ENCODE data around the gene ZNF282.
"Not testable (repeated sequence)": the region's sequence is repeated elsewhere in the genome, so short reads cannot be mapped to it uniquely, and the experiment has no call there.

Gene ZNF282

GRCh38 chr7:149225656-149226055, 30.3 kb downstream of the ZNF282 start:
- DNase-seq = no peak

- not testable (repeated sequence) for DNase-seq
Measured at GRCh38 chr7:149226366-149226765, 31.0 kb downstream of the ZNF282 start.

GRCh38 chr7:149226840-149227494, 31.6 kb downstream of the ZNF282 start:
- DNase-seq = no peak

GRCh38 chr7:149228831-149229471, 33.6 kb downstream of the ZNF282 start:
- DNase-seq = no peak

GRCh38 chr7:149229526-149229925, 34.2 kb downstream of the ZNF282 start:
- no peak for DNase-seq

GRCh38 chr7:149232362-149232761, 37.0 kb downstream of the ZNF282 start:
- no peak for DNase-seq

GRCh38 chr7:149233655-149234204, 38.4 kb downstream of the ZNF282 start:
- not testable (repeated sequence) for DNase-seq

GRCh38 chr7:149237502-149237901, 42.2 kb downstream of the ZNF282 start:
- DNase-seq = no peak

- no peak for DNase-seq
Measured at GRCh38 chr7:149238051-149238450, 42.7 kb downstream of the ZNF282 start.

- peak; percentile 56 for DNase-seq
Measured at GRCh38 chr7:149239345-149240143, 44.2 kb downstream of the ZNF282 start, which contains the start of gene ZNF212. ZNF212 (plus strand) TSS chr7:149239651; CDS start chr7:149239779, 128 bp downstream.

- DNase-seq = no peak
Measured at GRCh38 chr7:149240637-149241036, 45.3 kb downstream of the ZNF282 start.

- no peak for DNase-seq
Measured at GRCh38 chr7:149241696-149242095, 46.4 kb downstream of the ZNF282 start.

- no peak for DNase-seq
Measured at GRCh38 chr7:149245244-149245643, 49.9 kb downstream of the ZNF282 start.

- DNase-seq = no peak
Measured at GRCh38 chr7:149245744-149246143, 50.4 kb downstream of the ZNF282 start.

GRCh38 chr7:149248777-149249176, 53.4 kb downstream of the ZNF282 start:
- DNase-seq = no peak

- not testable (repeated sequence) for DNase-seq
Measured at GRCh38 chr7:149250151-149250550, 54.8 kb downstream of the ZNF282 start.

GRCh38 chr7:149251518-149251917, 56.2 kb downstream of the ZNF282 start:
- DNase-seq = not testable (repeated sequence)

GRCh38 chr7:149252378-149252777, 57.0 kb downstream of the ZNF282 start:
- DNase-seq = no peak

- DNase-seq = no peak
Measured at GRCh38 chr7:149253665-149254064, 58.3 kb downstream of the ZNF282 start.

- DNase-seq = no peak
Measured at GRCh38 chr7:149254181-149254858, 59.0 kb downstream of the ZNF282 start.

- no peak for DNase-seq
Measured at GRCh38 chr7:149255174-149255573, 59.8 kb downstream of the ZNF282 start.

- DNase-seq = no peak
Measured at GRCh38 chr7:149256568-149256967, 61.2 kb downstream of the ZNF282 start.

- no peak for DNase-seq
Measured at GRCh38 chr7:149257146-149257545, 61.8 kb downstream of the ZNF282 start.
